HG02884 (cell line): ENCODE data around the gene TENM3.
"Not testable (repeated sequence)": the region's sequence is repeated elsewhere in the genome, so short reads cannot be mapped to it uniquely, and the experiment has no call there.

Source experiments
- ATAC-seq: cut with Tn5 transposase; IDR thresholded peaks from one replicate; pipeline ENCODE4 v1.9.1; 2021; ENCODE audit warnings: mild to moderate bottlenecking, moderate library complexity; ENCODE audit not compliant: unreplicated experiment

The TENM3 gene

GRCh38 chr4:182385897-182386296, 142.7 kb downstream of the TENM3 start:
- peak; percentile 63 for ATAC-seq

GRCh38 chr4:182386576-182386975, 143.4 kb downstream of the TENM3 start:
- ATAC-seq, result not testable (repeated sequence)

GRCh38 chr4:182391111-182391684, 148.0 kb downstream of the TENM3 start:
- ATAC-seq, result no peak

GRCh38 chr4:182394181-182394580, 151.0 kb downstream of the TENM3 start:
- no peak for ATAC-seq

- ATAC-seq, result no peak
Measured at GRCh38 chr4:182400081-182400480, 156.9 kb downstream of the TENM3 start.

- ATAC-seq, result no peak
Measured at GRCh38 chr4:182400790-182401189, 157.6 kb downstream of the TENM3 start.

GRCh38 chr4:182404376-182404775, 161.2 kb downstream of the TENM3 start:
- ATAC-seq, result no peak

GRCh38 chr4:182405087-182405486, 161.9 kb downstream of the TENM3 start:
- no peak for ATAC-seq

- ATAC-seq, result no peak
Measured at GRCh38 chr4:182409271-182409670, 166.1 kb downstream of the TENM3 start.

- no peak for ATAC-seq
Measured at GRCh38 chr4:182411391-182411790, 168.2 kb downstream of the TENM3 start.

- ATAC-seq, result no peak
Measured at GRCh38 chr4:182413550-182413949, 170.3 kb downstream of the TENM3 start.

- no peak for ATAC-seq
Measured at GRCh38 chr4:182415116-182415515, 171.9 kb downstream of the TENM3 start.

- ATAC-seq, result no peak
Measured at GRCh38 chr4:182416067-182416466, 172.9 kb downstream of the TENM3 start.

GRCh38 chr4:182418054-182418734, 175.0 kb downstream of the TENM3 start:
- no peak for ATAC-seq

- ATAC-seq, result no peak
Measured at GRCh38 chr4:182420189-182420588, 177.0 kb downstream of the TENM3 start.

- no peak for ATAC-seq
Measured at GRCh38 chr4:182421753-182422152, 178.6 kb downstream of the TENM3 start.

GRCh38 chr4:182425302-182425701, 182.1 kb downstream of the TENM3 start:
- ATAC-seq, result no peak

- no peak for ATAC-seq
Measured at GRCh38 chr4:182426901-182427300, 183.7 kb downstream of the TENM3 start.

- ATAC-seq, result no peak
Measured at GRCh38 chr4:182427554-182427953, 184.4 kb downstream of the TENM3 start.

- no peak for ATAC-seq
Measured at GRCh38 chr4:182429896-182430295, 186.7 kb downstream of the TENM3 start.

GRCh38 chr4:182432819-182433218, 189.6 kb downstream of the TENM3 start:
- no peak for ATAC-seq

- no peak for ATAC-seq
Measured at GRCh38 chr4:182434720-182435119, 191.5 kb downstream of the TENM3 start.

GRCh38 chr4:182435401-182435800, 192.2 kb downstream of the TENM3 start:
- ATAC-seq, result no peak
